ENCODE measurements around the gene NDFIP1. TPM values are rescaled to one million over a fixed set of nuclear protein-coding genes. Genes with fewer than 3 reads are reported as not detected.

Gene NDFIP1
- total and polyA plus RNA-seq, 2 of the 8 experiments (the other 6 are each of a cell fraction or from before 2014, with no cell fraction given), result 8.8 to 27.1 TPM

DNA sequence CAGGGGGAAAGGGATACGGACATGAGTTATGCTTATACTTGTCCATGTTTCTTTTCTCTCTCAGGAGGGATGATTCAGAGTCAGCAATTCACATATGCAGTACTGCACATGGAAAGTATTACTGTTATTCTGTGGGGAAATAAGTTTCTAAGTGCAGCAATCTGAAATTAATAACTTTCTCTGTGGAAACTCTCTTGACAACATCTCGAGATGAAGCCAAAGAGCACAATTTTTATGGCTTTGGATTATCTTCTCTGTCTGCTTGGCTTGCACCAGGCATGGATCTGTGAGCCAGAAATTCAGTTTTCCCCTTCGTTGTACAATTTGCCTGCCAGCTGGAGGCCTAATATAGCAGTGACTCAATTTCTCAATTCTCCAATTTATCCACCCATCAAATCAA lies 2.5 kb upstream of the NDFIP1 start (continued):
- TF ChIP-seq NRF1 (IDR thresholded peaks at IDR 0.05; ENCODE audit: low read depth, low read length) (no peak), CEBPB (IDR thresholded peaks at IDR 0.05; ENCODE audit: low read depth, low read length) (no peak)
